Smooth muscle cell (in vitro differentiated cells): ENCODE results near the gene CES3. TPM values are rescaled to one million over a fixed set of nuclear protein-coding genes. Genes with fewer than 3 reads are reported as not detected.

Source experiments
- DNase-seq: peaks from one replicate; lab custom pipeline; 2025; ENCODE audit not compliant: unreplicated experiment; lab: John Stamatoyannopoulos, UW
- H2AFZ ChIP-seq: fragments of 200-600 bp; sonication (generic); 2 replicates; pipeline ENCODE4 v1.6.0; 2016; ENCODE audit warnings: antibody characterized with exemption, low read depth, mild to moderate bottlenecking
- H3F3A ChIP-seq: fragments of 200-600 bp; sonication (generic); 2 replicates; pipeline ENCODE4 v1.6.0; 2017; ENCODE audit warnings: antibody characterized with exemption, low read depth
- H3K27ac ChIP-seq: fragments of 200-600 bp; sonication (generic); 2 replicates; pipeline ENCODE4 v1.5.1; 2016; ENCODE audit warnings: low read depth, mild to moderate bottlenecking
- H3K27me3 ChIP-seq: fragments of 200-600 bp; sonication (generic); 2 replicates; pipeline ENCODE4 v1.6.1; 2016; ENCODE audit warnings: low read depth, mild to moderate bottlenecking
- H3K36me3 ChIP-seq: fragments of 200-600 bp; sonication (generic); 2 replicates; pipeline ENCODE4 v1.5.1; 2016; ENCODE audit warnings: low read depth
- H3K4me1 ChIP-seq: fragments of 200-600 bp; sonication (generic); 2 replicates; pipeline ENCODE4 v1.5.1; 2016; ENCODE audit warnings: low read depth
- H3K4me2 ChIP-seq: fragments of 200-600 bp; sonication (generic); 2 replicates; pipeline ENCODE4 v1.6.0; 2016; ENCODE audit warnings: mild to moderate bottlenecking
- H3K4me3 ChIP-seq: fragments of 200-600 bp; sonication (generic); 2 replicates; pipeline ENCODE4 v1.5.1; 2016; ENCODE audit warnings: mild to moderate bottlenecking
- H3K79me2 ChIP-seq: fragments of 200-600 bp; sonication (generic); 2 replicates; pipeline ENCODE4 v1.6.0; 2016; ENCODE audit warnings: low read depth, mild to moderate bottlenecking
- H3K9ac ChIP-seq: fragments of 200-600 bp; sonication (generic); 2 replicates; pipeline ENCODE4 v1.6.0; 2016; ENCODE audit warnings: low read depth
- H3K9me3 ChIP-seq: fragments of 200-600 bp; sonication (generic); replicated peaks from 2 replicates; pipeline ENCODE4 v1.5.1; 2016; ENCODE audit warnings: low read depth
- H4K20me1 ChIP-seq: fragments of 200-600 bp; sonication (generic); 2 replicates; pipeline ENCODE4 v1.6.0; 2016; ENCODE audit warnings: low read depth
- WGBS: methylation state at CpG from one replicate; pipeline ENCODE4 v1.1.7; 2016; ENCODE audit warnings: low lambda C conversion rate; 5-methylcytosine and 5-hydroxymethylcytosine counted together
- polyA plus RNA-seq: library from polyadenylated mRNA; unstranded; fragments of >200 nt; fragmentation: Nextera tagmentation; extraction: Ambion mirVana; gene quantifications from 2 replicates; pipeline ENCODE4 v1.2.1, GENCODE V29; 2016
- total RNA-seq: library from RNA; depleted of rRNA; stranded (reverse); fragments of >200 nt; gene quantifications from 2 replicates; pipeline ENCODE4 v1.2.3, GENCODE V29; 2014
- TF ChIP-seq, protein P1 (sequence below): fragments of 200-600 bp; sonication (generic); IDR thresholded peaks from 2 replicates; pipeline ENCODE4 v1.5.1; 2017; ENCODE audit warnings: borderline replicate concordance, mild to moderate bottlenecking, antibody characterized with exemption; ENCODE audit not compliant: insufficient read depth, poor library complexity, severe bottlenecking

Gene CES3
- total and polyA plus RNA-seq, 2 experiments from 2014 or later = 0.22 TPM; not detected in 1

- no peak overlapping the region for H3K9ac ChIP-seq
- H2AFZ ChIP-seq = no peak overlapping the region
- DNase-seq = no peak
- H3K27me3 ChIP-seq = no peaks in the 10 kb centered on the region
- no peaks in the 10 kb centered on the region for H3F3A ChIP-seq
- 74% methylated on average over 14 of the region's 16 CpGs for WGBS
- H3K79me2 ChIP-seq = no peaks in the 10 kb centered on the region
- H4K20me1 ChIP-seq = no peaks in the 10 kb centered on the region
- H3K27ac ChIP-seq = no peak overlapping the region
- H3K36me3 ChIP-seq = no peaks in the 10 kb centered on the region
- H3K4me2 ChIP-seq = no peak overlapping the region
- no peak overlapping the region for H3K4me3 ChIP-seq
- no peaks in the 10 kb centered on the region for H3K4me1 ChIP-seq
- H3K9me3 ChIP-seq = no peaks in the 10 kb centered on the region
- TF ChIP-seq, protein P1, sequence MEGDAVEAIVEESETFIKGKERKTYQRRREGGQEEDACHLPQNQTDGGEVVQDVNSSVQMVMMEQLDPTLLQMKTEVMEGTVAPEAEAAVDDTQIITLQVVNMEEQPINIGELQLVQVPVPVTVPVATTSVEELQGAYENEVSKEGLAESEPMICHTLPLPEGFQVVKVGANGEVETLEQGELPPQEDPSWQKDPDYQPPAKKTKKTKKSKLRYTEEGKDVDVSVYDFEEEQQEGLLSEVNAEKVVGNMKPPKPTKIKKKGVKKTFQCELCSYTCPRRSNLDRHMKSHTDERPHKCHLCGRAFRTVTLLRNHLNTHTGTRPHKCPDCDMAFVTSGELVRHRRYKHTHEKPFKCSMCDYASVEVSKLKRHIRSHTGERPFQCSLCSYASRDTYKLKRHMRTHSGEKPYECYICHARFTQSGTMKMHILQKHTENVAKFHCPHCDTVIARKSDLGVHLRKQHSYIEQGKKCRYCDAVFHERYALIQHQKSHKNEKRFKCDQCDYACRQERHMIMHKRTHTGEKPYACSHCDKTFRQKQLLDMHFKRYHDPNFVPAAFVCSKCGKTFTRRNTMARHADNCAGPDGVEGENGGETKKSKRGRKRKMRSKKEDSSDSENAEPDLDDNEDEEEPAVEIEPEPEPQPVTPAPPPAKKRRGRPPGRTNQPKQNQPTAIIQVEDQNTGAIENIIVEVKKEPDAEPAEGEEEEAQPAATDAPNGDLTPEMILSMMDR = no peak
Measured at GRCh38 chr16:66979011-66979717, 18.1 kb downstream of the CES3 start.

- WGBS = 91% methylated on average over 9 of the region's 9 CpGs
- no peaks in the 10 kb centered on the region for H4K20me1 ChIP-seq
- DNase-seq = no peak
- H3K79me2 ChIP-seq = no peaks in the 10 kb centered on the region
- no peak overlapping the region for H3K27ac ChIP-seq
- no peaks in the 10 kb centered on the region for H3K27me3 ChIP-seq
- no peaks in the 10 kb centered on the region for H3F3A ChIP-seq
- H2AFZ ChIP-seq = no peak overlapping the region
- TF ChIP-seq, protein P1 = no peak
- H3K4me1 ChIP-seq = no peaks in the 10 kb centered on the region
- H3K4me2 ChIP-seq = no peak overlapping the region
- H3K4me3 ChIP-seq = no peak overlapping the region
- H3K9me3 ChIP-seq = no peaks in the 10 kb centered on the region
- no peaks in the 10 kb centered on the region for H3K36me3 ChIP-seq
- H3K9ac ChIP-seq = no peak overlapping the region
Measured at GRCh38 chr16:66983033-66983432, 22.0 kb downstream of the CES3 start.

DNA sequence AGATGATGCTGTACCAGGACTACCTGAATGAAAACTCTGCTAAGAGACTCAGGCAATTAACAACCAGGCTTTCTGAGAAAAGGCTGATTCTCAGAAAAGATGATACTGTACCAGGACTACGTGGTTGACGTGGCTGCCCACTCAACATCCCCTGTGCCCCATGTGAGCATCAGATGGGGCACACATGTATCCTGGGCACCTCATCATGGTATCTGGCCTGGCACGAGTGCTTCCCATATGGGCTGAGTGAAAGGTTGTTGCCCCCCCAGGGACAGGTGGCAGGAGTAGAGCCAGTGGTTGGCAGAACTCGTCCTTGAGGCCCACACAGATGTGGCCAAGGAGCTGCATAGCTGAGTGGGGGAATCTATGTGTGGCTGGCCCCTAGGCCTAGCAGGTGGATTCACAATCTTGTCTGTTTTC lies 23.8 kb downstream of the CES3 start:
- no peak for DNase-seq
- no peaks in the 10 kb centered on the region for H3K27me3 ChIP-seq
- no peaks in the 10 kb centered on the region for H3F3A ChIP-seq
- no peak overlapping the region for H3K4me2 ChIP-seq
- H3K4me1 ChIP-seq = no peaks in the 10 kb centered on the region
- H3K9me3 ChIP-seq = no peaks in the 10 kb centered on the region
- H3K4me3 ChIP-seq = no peak overlapping the region
- no peaks in the 10 kb centered on the region for H4K20me1 ChIP-seq
- no peaks in the 10 kb centered on the region for H3K36me3 ChIP-seq
- TF ChIP-seq, protein P1 = no peak
- H3K79me2 ChIP-seq = no peaks in the 10 kb centered on the region
- WGBS = 91% methylated on average over 4 of the region's 4 CpGs
- no peak overlapping the region for H3K27ac ChIP-seq
- H2AFZ ChIP-seq = no peak overlapping the region
- no peak overlapping the region for H3K9ac ChIP-seq

GRCh38 chr16:66986559-66986958 lies 25.5 kb downstream of the CES3 start:
- Histone ChIP-seq H2AFZ (no peak overlapping the region), H4K20me1 (no peaks in the 10 kb centered on the region), H3K79me2 (no peaks in the 10 kb centered on the region), H3K9ac (no peak overlapping the region), H3K27ac (no peak overlapping the region), H3F3A (no peaks in the 10 kb centered on the region), H3K36me3 (no peaks in the 10 kb centered on the region), H3K4me2 (no peak overlapping the region), H3K4me3 (no peak overlapping the region), H3K4me1 (no peaks in the 10 kb centered on the region), H3K27me3 (no peaks in the 10 kb centered on the region), H3K9me3 (no peaks in the 10 kb centered on the region)
- 94% methylated on average over 6 of the region's 6 CpGs for WGBS
- TF ChIP-seq, protein P1 = no peak
- no peak for DNase-seq
